Fibroblast of pulmonary artery (primary cell): Measurements from ENCODE around the gene MAGI2.

Source experiments
- DNase-seq: peaks from one replicate; pipeline ENCODE4 v3.0.0-alpha.2; 2010; ENCODE audit warnings: low read depth
- H3K4me3 ChIP-seq: replicated peaks from 2 replicates; pipeline ENCODE4 v1.5.1; 2011; ENCODE audit warnings: low read depth, mild to moderate bottlenecking, control low read depth, low read length, moderate library complexity
- CTCF ChIP-seq: IDR thresholded peaks from 2 replicates; pipeline ENCODE4 v1.5.1; 2011; ENCODE audit warnings: mild to moderate bottlenecking, control low read depth, low read length, inconsistent platforms; ENCODE audit errors: missing control alignments

MAGI2 gene

GRCh38 chr7:78103475-78103874 lies 1350.0 kb downstream of the MAGI2 start:
- DNase-seq, result no peak
- TF ChIP-seq CTCF, result no peak
- H3K4me3 ChIP-seq, result no peak overlapping the region

GRCh38 chr7:78101076-78101475 lies 1352.4 kb downstream of the MAGI2 start:
- TF ChIP-seq CTCF, result no peak
- no peak for DNase-seq
- no peak overlapping the region for H3K4me3 ChIP-seq

- no peak for TF ChIP-seq CTCF
- H3K4me3 ChIP-seq, result no peak overlapping the region
- peak; percentile 17 for DNase-seq
Measured at GRCh38 chr7:78099715-78100394, 1353.6 kb downstream of the MAGI2 start.

- no peak overlapping the region for H3K4me3 ChIP-seq
- peak; percentile 71 for DNase-seq
- peak; percentile 30 for TF ChIP-seq CTCF
Measured at GRCh38 chr7:78095549-78095948, 1357.9 kb downstream of the MAGI2 start.

GRCh38 chr7:78092331-78092730 lies 1361.1 kb downstream of the MAGI2 start:
- H3K4me3 ChIP-seq, result no peak overlapping the region
- TF ChIP-seq CTCF, result no peak
- DNase-seq, result no peak

- TF ChIP-seq CTCF, result no peak
- H3K4me3 ChIP-seq, result no peak overlapping the region
- no peak for DNase-seq
Measured at GRCh38 chr7:78090616-78091015, 1362.9 kb downstream of the MAGI2 start.

- DNase-seq, result no peak
- H3K4me3 ChIP-seq, result no peak overlapping the region
- no peak for TF ChIP-seq CTCF
Measured at GRCh38 chr7:78083476-78084120, 1369.9 kb downstream of the MAGI2 start.
